ENCODE data around the gene PRPF6.

PRPF6 gene

GRCh38 chr20:63980806-63981728 is at the start of gene PRPF6:
TSS of gene PRPF6 (plus strand) at chr20:63981132. CDS start at chr20:63981246, 114 bp downstream.
- peak; percentile 99 for DNase-seq (ENCODE audit: low spot score)

GRCh38 chr20:63931735-63932134 is 49.2 kb upstream of the PRPF6 start:
- no peak for DNase-seq (ENCODE audit: low spot score)

GRCh38 chr20:63932606-63933160 is 48.2 kb upstream of the PRPF6 start:
- DNase-seq (ENCODE audit: low spot score), result no peak

- no peak for DNase-seq (ENCODE audit: low spot score)
Measured at GRCh38 chr20:63933646-63934045, 47.3 kb upstream of the PRPF6 start.

- DNase-seq (ENCODE audit: low spot score), result no peak
Measured at GRCh38 chr20:63934271-63935068, 46.5 kb upstream of the PRPF6 start.

GRCh38 chr20:63935447-63935846 is 45.5 kb upstream of the PRPF6 start:
- DNase-seq (ENCODE audit: low spot score), result no peak

GRCh38 chr20:63937596-63937995 is 43.3 kb upstream of the PRPF6 start:
- DNase-seq (ENCODE audit: low spot score), result no peak

GRCh38 chr20:63939061-63939935 is 41.6 kb upstream of the PRPF6 start:
- no peak for DNase-seq (ENCODE audit: low spot score)

- DNase-seq (ENCODE audit: low spot score), result no peak
Measured at GRCh38 chr20:63940071-63940471, 40.9 kb upstream of the PRPF6 start.

- no peak for DNase-seq (ENCODE audit: low spot score)
Measured at GRCh38 chr20:63940472-63941266, 40.3 kb upstream of the PRPF6 start.

GRCh38 chr20:63941282-63942081 is 39.5 kb upstream of the PRPF6 start:
- DNase-seq (ENCODE audit: low spot score), result no peak

GRCh38 chr20:63942250-63942951 is 38.5 kb upstream of the PRPF6 start:
- DNase-seq (ENCODE audit: low spot score), result peak; percentile 65

GRCh38 chr20:63942969-63943807 is 37.7 kb upstream of the PRPF6 start:
- no peak for DNase-seq (ENCODE audit: low spot score)

- DNase-seq (ENCODE audit: low spot score), result no peak
Measured at GRCh38 chr20:63943808-63944077, 37.2 kb upstream of the PRPF6 start.

GRCh38 chr20:63944078-63944941 is 36.6 kb upstream of the PRPF6 start:
- DNase-seq (ENCODE audit: low spot score), result no peak

GRCh38 chr20:63945031-63945658 is 35.8 kb upstream of the PRPF6 start:
- DNase-seq (ENCODE audit: low spot score), result no peak
